IPS-NIHi11 (cell line): ENCODE results near the gene ALB.
"Not testable (repeated sequence)": the region's sequence is repeated elsewhere in the genome, so short reads cannot be mapped to it uniquely, and the experiment has no call there.

Experiments
- DNase-seq: peaks from one replicate; pipeline ENCODE4 v3.0.0; 2012; ENCODE audit warnings: mixed read lengths, low spot score

The ALB gene

DNA sequence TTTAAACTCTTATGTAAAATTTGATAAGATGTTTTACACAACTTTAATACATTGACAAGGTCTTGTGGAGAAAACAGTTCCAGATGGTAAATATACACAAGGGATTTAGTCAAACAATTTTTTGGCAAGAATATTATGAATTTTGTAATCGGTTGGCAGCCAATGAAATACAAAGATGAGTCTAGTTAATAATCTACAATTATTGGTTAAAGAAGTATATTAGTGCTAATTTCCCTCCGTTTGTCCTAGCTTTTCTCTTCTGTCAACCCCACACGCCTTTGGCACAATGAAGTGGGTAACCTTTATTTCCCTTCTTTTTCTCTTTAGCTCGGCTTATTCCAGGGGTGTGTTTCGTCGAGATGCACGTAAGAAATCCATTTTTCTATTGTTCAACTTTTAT lies at the start of gene ALB:
ALB (plus strand) TSS at position 246 of the 400 bp plus-strand sequence; CDS start at position 287, 41 bp downstream.
- no peak for DNase-seq

DNA sequence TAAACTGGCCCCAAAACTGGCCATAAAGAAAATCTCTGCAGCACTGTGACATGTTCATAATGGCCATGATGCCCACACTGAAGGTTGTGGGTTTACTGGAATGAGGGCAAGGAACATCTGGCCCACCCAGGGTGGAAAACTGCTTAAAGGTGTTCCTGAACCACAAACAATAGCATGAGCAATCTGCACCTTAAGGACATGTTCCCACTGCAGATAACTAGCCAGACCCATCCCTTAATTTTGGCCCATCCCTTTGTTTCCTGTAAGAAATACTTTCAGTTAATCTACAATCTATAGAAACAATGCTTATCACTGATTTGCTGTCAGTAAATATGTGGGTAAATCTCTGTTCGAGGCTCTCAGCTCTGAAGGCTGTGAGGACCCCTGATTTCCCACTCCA lies 46.9 kb upstream of the ALB start:
- not testable (repeated sequence) for DNase-seq

DNA sequence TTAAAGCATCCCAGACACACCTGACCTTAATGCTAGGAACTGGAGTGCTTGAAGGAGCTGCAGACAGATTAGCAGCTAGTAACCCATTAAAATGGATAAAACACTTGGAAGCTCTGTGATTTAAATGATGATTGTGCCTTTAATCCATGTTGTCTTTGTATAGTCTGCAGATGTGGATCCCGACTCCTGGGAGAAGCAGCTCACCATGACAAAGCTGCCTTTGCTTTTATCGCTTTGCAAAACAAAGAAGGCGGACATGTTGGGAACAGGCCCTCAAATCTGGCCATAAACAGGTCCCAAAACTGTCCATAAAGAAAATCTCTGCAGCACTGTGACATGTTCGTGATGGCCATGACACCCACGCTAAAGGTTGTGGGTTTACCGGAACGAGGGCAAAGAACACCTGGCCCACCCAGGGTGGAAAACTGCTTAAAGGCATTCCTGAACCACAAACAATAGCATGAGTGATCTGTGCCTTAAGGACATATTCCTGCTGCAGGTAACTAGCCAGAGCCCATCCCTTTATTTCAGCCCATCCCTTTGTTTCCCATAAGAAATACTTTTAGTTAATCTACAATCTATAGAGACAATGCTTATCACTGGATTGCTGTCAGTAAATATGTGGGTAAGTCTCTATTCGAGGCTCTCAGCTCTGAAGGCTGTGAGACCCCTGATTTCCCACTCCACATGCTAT lies 34.4 kb upstream of the ALB start:
- DNase-seq: not testable (repeated sequence)

DNA sequence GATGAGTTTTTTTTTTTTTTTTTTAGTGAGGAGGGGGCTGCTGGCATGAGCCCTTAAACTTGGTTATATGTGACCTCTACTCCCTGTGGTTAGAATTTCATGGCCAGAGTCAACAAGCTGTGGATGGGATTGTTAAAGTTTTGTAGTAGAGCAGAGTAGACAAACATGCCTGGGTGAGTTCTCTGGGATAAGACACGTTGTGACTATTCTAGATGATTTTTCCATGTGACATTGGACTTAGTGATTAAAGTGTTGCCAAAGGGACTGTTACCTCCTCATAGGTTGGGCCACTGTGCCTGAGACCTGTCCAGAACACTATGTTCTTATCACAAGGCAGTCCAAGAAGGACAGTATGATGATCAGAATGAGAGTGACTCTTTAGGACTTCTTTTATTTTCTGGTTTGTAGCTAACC lies 28.8 kb upstream of the ALB start:
- no peak for DNase-seq

- DNase-seq: no peak
Observed at GRCh38 chr4:73376251-73376650, 27.8 kb upstream of the ALB start.

- DNase-seq: no peak
Observed at GRCh38 chr4:73376976-73377375, 27.1 kb upstream of the ALB start.

- no peak for DNase-seq
Observed at GRCh38 chr4:73378887-73379286, 25.2 kb upstream of the ALB start.

DNA sequence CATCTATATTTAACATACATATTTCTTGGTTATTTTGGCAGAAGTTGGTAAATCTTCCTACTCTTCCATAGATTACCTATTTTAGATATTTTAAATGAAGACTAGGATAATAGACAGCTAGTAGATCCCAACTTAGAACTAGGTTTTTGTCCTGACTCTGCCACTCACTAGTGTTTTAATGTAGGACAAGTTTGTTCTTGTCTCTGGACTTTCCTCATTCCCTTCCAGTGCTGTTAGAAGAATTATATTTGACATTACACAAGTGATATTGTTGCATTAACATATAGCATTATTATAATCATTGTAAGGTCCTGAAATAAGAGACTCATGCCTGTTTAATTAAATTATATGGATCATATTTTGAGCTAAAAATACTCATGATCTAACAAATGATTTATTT lies 24.1 kb upstream of the ALB start:
- DNase-seq: no peak

DNA sequence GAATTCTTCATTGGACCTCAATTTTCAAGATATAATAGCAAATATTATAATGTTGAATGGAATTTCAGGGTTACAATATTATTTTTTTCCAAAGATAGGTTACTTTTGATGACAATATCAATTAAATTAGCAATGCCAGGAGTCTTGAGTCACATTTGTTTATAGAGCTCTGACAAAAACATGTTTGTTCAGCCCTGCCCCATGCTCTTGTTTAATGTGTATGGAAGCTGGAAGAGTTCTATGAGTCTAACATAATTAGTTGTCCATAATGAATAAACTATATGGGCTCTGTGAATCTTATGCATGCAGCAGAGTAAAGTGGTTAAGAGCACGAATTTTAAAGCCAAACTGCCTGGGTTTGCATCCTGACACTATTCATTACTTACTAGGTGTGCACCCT lies 22.9 kb upstream of the ALB start:
- no peak for DNase-seq

DNA sequence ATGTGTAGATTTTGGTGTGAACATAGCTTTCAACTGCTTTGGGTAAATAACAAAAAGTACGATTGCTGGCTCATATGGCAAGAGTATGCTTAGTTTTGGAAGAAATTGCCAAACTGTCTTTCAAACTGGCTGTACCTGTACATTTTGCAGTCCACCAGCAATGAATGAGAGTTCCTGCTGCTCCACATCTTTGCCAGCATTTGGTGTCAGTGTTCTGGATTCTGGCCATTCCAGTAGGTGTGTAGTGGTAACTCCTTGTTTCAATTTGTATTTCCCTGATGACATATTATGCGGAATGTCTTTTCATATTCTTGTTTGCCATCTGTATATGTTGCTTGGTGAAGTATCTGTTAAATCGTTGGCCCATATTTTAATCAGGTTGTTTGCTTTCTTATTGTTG lies 20.6 kb upstream of the ALB start:
- no peak for DNase-seq

GRCh38 chr4:73387552-73387951 lies 16.5 kb upstream of the ALB start:
- DNase-seq: no peak

DNA sequence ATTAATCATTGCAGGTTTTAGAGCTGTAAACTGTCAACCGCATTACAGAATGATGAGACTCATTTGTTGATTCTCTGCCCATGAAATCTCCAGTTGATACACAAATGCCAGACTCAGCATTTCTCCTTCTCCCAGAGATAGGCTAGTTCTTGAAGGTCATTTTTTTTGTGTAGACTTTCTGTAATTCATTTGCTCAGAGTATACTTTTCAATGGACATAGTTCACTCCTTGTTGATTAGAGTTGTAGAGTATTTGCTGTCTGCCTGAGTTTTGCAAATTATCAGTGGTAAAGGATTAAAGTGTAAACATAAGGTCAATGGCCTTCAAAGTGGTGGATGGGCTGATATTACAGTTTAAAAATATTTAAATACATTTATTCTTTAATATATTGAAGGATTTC lies 15.2 kb upstream of the ALB start:
- no peak for DNase-seq

DNA sequence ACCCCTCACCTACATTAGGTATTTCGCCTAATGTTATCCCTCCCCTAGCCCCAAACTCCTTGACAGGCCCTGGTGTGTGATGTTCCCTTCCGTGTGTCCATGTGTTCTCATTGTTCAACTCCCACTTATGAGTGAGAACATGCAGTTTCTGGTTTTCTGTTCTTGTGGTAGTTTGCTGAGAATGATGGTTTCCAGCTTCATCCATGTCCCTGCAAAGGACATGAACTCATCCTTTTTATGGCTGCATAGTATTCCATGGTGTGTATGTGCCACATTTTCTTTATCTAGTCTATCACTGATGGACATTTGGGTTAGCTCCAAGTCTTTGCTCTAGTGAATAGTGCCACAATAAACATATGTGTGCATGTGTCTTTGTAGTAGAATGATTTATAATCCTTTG lies 14.4 kb upstream of the ALB start:
- DNase-seq: not testable (repeated sequence)

DNA sequence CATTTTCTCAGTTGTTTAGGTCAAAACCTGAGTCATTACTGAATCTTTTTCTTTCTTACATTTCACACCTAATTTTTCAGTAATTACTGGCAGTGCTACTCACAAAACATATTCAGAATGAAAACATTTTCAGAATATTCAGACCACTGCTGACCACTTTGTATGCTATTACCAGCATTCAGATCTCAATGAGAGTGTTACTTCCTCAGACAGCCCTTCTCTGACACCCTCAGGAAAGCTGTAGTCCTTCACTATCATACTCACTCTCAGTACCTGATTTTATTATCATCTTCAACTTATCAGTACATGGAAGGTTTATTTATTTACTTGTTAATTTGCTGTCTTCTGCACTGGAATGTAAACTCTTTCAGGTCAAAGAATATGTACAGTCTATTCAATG lies 12.3 kb upstream of the ALB start:
- DNase-seq: no peak

GRCh38 chr4:73392936-73393335 lies 11.2 kb upstream of the ALB start:
- no peak for DNase-seq

DNA sequence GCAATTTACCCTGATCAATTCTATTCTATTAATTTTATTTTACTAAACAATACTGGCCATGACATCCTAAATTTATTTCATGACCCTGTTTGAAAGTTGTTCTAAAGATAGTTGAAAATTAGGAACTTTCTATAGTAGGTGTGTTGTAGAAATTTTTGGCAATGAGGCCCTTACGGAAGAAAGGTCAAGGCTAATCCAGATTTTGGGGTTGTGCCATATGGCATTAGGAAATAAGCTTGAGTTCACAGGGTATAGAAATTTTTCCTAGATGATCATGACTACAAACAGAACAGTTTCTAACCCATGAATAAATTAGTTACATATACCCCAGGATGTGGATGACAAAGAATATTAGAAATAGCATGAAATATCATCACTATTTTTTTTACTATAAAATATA lies 7.8 kb upstream of the ALB start:
- no peak for DNase-seq

DNA sequence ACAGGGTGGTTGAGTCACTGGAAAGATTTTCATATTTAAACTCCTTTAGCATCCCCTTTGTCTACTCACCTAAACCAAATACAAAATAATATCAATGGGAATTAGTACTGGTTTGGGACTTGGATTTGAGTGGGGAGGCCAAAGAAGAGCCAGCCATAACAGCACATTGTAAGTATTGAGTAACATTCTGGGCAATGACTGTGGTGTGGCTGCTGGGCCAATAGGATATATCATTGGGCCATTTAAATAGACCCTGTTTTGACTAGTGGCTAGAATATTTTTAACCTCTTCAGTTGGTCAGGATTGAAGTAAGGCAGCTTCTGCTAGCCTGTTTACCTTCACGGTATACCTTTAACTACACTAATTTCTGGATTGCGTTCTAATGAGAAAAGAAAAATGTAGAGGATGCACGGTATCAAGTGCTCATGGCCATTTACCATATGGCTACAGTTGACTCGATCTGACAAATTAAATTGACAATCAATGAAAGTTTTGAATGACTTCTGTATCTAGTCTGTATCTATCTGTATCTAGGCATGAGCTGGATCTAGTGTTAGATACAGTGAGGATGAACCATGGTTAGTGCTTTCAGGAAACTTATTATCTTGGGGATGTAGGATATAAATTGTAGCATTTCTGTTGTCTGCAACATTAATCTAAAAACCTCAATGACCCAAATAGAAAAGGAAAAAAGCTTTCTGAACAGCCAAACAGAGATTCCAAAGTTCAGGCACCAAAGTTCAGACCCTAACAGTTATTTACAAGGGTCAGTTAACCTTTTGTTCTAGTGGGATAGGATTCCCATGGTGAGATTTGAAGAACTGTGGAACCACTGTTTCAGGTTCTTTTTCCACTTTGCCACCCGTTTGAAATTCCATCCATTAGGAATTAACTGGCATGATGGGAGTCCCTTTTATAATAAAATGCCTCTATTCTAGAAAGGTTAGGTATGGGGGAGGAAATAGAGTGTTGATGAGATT lies 6.8 kb upstream of the ALB start:
- no peak for DNase-seq

- no peak for DNase-seq
Observed at GRCh38 chr4:73401412-73401811, 2.7 kb upstream of the ALB start.

DNA sequence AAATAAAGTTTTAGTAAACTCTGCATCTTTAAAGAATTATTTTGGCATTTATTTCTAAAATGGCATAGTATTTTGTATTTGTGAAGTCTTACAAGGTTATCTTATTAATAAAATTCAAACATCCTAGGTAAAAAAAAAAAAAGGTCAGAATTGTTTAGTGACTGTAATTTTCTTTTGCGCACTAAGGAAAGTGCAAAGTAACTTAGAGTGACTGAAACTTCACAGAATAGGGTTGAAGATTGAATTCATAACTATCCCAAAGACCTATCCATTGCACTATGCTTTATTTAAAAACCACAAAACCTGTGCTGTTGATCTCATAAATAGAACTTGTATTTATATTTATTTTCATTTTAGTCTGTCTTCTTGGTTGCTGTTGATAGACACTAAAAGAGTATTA lies 370 bp downstream of the ALB start:
- DNase-seq: no peak

GRCh38 chr4:73405138-73405537 lies 1.1 kb downstream of the ALB start:
- no peak for DNase-seq

DNA sequence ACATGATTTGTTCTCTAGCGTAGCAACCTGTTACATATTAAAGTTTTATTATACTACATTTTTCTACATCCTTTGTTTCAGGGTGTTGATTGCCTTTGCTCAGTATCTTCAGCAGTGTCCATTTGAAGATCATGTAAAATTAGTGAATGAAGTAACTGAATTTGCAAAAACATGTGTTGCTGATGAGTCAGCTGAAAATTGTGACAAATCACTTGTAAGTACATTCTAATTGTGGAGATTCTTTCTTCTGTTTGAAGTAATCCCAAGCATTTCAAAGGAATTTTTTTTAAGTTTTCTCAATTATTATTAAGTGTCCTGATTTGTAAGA lies 2.4 kb downstream of the ALB start:
- DNase-seq: no peak

- DNase-seq: no peak
Observed at GRCh38 chr4:73407227-73407673, 3.2 kb downstream of the ALB start.

GRCh38 chr4:73408181-73408867 lies 4.2 kb downstream of the ALB start:
- peak; percentile 8 for DNase-seq
